ENCODE results near the gene SETD7. TPM values are rescaled to one million over a fixed set of nuclear protein-coding genes. Genes with fewer than 3 reads are reported as not detected.

Gene SETD7
- total and polyA plus RNA-seq, 2 of the 8 experiments (the other 6 are each of a cell fraction or from before 2014, with no cell fraction given) = 1.5 to 4.6 TPM

- TF ChIP-seq MAFK (IDR thresholded peaks at IDR 0.05; ENCODE audit: low read depth, low read length) (no peak), ASH2L (IDR thresholded peaks at IDR 0.05; ENCODE audit: low read length) (no peak), CHD1 (IDR thresholded peaks at IDR 0.05; ENCODE audit: low read depth, low read length) (no peak)
Measured at GRCh38 chr4:139476363-139476762, 79.7 kb downstream of the SETD7 start (continued).

Data from H1 (cell line).